GM19035 (cell line): ENCODE measurements around the gene ALDOA.
"Not testable (repeated sequence)": the region's sequence is repeated elsewhere in the genome, so short reads cannot be mapped to it uniquely, and the experiment has no call there.

Experiments used
- ATAC-seq: cut with Tn5 transposase; IDR thresholded peaks from one replicate; pipeline ENCODE4 v1.9.1; 2021; ENCODE audit not compliant: unreplicated experiment

ALDOA gene

GRCh38 chr16:30040690-30041089 lies 24.9 kb upstream of the ALDOA start:
- not testable (repeated sequence) for ATAC-seq

GRCh38 chr16:30041841-30042240 lies 23.7 kb upstream of the ALDOA start:
- ATAC-seq = no peak

GRCh38 chr16:30046178-30046577 lies 19.4 kb upstream of the ALDOA start:
- ATAC-seq = no peak

DNA sequence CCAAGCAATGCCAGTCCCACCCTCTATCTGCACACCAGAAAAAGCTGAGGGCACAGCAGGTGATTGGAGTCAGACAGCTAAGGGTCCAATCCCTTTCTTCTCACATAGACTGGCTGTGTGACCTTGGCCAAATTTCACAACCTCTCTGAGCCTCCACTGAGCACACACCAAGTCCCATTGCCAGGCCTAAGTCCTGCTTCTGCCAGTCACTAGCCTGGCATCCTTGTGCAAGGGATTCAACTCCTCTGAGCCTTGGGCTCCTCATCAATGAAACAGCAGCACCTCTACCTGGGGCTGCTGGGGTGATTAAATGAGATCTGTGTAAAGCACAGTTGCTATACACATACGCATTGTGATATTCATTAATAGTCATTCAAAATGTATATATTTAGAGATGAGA lies 19.0 kb upstream of the ALDOA start:
- no peak for ATAC-seq

GRCh38 chr16:30049871-30050270 lies 15.7 kb upstream of the ALDOA start:
- no peak for ATAC-seq

DNA sequence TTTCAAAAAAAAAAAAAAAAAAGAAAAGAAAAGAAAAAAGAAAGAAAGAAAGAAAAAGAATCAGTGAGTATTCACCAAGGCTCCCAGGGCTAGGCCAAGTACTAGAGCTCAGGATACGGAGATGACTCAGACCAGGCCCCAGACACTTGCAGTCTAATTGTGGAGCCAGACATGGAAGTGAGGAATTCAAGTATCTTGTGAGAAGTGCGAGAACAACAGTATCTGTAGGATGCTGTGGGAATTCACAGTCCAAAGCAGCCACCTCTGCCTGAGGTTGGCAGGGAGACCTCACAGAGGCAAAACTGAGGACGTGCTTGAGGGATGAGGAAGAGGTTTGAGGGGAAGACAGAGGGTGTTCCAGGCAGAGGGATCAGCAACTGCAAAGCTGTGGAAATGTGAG lies 14.0 kb upstream of the ALDOA start:
- ATAC-seq = no peak

- peak; percentile 76 for ATAC-seq
Measured at GRCh38 chr16:30052671-30053372, 12.7 kb upstream of the ALDOA start.

GRCh38 chr16:30053376-30054015 lies 12.1 kb upstream of the ALDOA start:
- ATAC-seq = no peak

DNA sequence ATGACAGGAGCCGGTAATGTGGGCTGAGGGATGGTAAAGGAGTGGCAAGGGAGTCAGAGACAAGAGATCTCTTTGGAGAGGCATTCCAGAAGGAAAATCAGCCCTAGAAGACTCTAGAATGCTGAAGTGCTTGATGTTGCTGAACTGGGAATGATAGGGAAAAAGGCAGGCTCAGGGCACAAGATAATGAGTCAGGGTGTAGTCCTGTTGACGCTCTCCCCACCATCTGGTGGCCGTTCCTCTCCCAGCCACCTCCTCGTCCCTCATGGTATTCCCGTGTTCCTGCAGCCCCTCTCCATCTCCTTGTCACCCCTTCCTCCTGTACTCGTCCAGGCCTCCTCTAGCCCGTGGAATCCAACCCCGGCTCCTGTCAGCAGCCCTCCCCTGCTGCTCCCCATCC lies 11.1 kb upstream of the ALDOA start:
- no peak for ATAC-seq

DNA sequence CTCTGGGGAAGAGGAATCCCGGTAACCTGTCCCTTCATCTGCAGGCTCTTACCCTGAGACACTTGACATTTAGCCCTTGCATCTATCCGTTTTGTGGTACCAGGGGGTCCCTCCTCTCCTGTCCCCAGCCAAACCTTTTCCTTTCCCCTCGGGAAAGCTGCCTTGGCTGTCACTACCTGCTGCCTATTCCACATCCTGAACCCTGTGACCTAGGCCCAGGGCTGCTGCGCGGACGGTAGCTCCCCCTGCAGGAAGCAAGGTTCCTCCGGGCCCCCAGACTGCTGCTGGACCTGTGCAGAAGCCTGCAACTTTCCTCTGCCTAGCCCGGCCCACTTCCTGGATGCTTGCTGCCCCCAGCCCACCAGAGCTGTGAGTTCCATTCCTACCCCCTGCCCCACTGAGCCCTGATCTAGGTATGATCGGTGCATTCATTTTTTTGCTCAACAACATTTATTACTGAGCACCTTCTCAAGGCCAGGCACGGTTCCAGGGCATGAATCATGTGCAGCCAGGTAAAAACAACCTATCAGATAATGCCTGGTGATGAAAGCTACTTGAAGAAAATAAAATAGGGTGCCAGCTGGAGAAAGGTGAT lies 10.5 kb upstream of the ALDOA start:
- ATAC-seq = no peak

DNA sequence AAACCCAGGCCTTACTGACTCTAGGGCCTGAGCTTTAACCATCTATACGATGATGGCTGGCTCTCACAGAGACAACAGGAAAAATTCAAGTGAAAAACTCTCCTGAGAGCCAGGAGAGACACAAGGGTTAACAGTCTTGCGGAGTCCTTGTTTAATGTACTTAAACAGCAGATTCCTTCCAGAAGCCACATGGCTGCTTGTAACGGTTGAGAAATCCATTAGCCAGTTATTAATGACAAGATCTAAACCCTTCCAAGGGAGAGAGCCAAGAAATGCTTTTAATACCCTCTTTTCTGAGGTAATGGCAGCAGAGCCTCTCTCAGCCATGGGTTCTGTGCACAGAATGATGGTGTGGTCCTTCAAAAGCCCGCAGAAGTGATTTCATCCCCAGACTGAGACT lies 5.2 kb upstream of the ALDOA start:
- ATAC-seq = no peak

- no peak for ATAC-seq
Measured at GRCh38 chr16:30060836-30061554, 4.6 kb upstream of the ALDOA start.

DNA sequence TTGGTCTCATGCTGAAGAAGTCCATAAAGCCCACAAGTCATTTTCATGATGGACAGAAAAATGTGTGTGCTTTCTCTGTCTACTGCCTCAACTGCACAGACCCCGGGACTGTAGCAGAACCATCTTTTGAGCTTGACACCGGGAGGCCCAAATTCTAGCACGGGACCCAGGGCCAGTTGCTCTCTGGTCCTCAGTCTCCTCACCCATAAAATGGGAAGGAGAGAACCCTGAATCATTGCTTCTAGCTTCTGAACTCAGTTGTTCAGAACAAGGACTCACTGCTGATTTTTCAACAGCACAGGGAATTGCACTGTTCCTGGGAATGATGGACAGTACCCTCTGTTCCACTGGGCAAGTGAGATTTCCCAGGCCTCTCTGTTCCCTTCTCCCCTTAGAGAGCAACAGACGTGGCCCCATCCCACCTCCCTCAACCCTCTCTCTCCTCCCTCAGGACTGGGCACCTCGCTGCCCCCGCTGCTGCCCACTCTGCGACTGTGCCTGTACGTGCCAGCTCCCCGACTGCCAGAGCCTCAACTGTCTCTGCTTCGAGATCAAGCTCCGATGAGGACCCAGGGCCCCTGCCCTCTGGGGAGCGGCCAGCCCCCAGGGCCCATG lies 2.2 kb upstream of the ALDOA start:
- ATAC-seq = no peak

- no peak for ATAC-seq
Measured at GRCh38 chr16:30063893-30064728, 1.4 kb upstream of the ALDOA start.

DNA sequence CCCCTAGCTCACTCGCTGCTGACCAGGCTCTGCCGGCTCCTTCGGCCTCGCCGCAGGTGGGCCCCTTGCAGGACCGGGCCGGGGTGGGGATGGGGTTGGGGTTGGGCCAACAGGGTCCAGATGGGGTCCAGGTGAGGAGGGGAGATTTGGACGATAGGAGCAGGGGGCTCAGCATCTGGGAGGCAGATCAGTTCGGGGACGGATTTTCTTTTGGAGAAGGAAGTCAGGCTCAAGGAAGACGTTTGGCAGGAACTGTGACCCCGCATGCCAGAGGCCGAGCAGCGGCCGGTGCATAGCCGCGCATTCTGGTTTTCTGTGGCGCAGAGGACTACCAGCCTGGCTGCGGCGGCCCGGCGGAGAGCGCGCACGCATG lies 845 bp upstream of the ALDOA start:
- peak; percentile 2 for ATAC-seq

DNA sequence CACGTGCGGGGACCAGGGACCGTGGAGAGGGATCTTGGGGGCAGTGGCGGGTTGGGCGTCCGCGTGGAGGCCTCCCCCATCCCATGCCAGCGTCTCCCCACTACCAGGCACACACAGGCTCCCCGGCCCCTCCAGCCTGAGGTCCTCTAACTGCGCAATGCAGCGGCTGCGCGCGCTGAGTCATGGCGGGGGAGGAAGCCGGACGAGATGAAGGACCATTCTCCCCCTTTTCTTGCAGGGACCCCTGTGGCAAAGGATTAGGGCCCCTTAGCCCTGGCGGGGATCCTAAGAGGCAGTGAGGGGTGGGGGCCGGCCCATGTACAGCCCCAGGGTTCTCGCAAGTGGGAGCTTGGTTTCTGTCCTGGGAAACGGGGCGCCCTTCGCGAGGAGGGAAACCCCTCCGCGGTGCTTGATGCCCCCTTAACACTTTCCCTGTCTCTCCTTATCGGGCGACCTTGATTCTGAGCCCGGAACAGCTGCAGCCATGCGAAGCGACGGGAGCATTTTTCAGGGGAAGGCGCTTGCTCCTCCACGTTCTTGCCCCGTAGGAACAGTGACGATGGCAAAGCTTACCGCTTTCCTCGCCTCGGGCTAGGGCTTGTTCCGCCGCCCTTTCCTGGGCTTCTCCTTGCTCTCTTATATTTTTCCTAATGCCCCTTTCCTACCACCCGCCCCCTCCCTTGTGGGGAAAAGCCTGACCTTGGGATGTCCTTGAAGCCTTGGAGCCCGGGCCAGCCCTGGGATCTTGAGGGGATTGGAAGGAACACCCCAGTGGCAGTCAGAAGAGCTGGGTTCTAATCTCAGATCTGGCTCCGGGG lies 592 bp downstream of the ALDOA start:
- no peak for ATAC-seq

GRCh38 chr16:30066761-30067583 lies 1.4 kb downstream of the ALDOA start:
- no peak for ATAC-seq

DNA sequence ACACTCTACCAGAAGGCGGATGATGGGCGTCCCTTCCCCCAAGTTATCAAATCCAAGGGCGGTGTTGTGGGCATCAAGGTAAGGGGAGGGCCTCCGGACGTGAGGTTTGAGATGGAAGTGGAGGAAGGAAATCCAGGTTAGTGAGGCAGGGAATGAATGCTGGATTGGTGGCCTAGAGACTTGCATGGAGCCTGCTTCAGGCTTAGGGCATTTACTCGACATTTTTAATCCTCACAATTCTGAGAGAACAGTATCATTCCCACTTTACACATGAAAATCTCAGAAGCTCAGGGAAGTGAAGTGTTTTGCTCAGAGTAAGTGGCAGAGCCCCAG lies 2.0 kb downstream of the ALDOA start:
- ATAC-seq = no peak

DNA sequence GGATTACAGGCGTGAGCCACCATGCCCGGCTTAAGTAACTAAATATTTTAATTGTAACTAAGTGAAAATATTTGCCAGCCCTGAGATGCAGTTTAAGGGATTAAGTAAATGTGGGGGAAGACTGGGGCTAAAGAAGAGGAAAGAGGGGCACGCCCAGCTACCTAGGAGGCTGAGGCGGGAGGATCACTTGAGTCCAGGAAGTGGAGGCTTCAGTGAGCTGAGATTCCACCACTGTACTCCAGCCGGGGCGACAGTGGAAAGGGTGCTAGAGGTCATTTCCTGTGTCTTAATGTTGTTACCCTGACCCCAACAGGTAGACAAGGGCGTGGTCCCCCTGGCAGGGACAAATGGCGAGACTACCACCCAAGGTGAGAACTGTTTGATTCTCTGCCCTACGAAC lies 2.8 kb downstream of the ALDOA start:
- no peak for ATAC-seq
